Measurements from ENCODE around the gene ADCY3. TPM values are rescaled to one million over a fixed set of nuclear protein-coding genes. Genes with fewer than 3 reads are reported as not detected.

The ADCY3 gene
- total and polyA plus RNA-seq, 2 experiments from 2014 or later = 13.8 to 15.0 TPM

- Histone ChIP-seq H3K9me2 (replicated peaks; ENCODE audit: insufficient read depth) (no peaks in the 10 kb centered on the region), H3K4me1 (ENCODE audit: insufficient read depth) (no peaks in the 10 kb centered on the region), H3K36me3 (replicated peaks; ENCODE audit: insufficient read depth, low read depth) (no peaks in the 10 kb centered on the region), H2AFZ (no peak overlapping the region), H3K4me3 (no peak overlapping the region), H4K20me1 (ENCODE audit: insufficient read depth, poor library complexity, severe bottlenecking) (no peaks in the 10 kb centered on the region), H3K4me2 (no peak overlapping the region), H3K79me2 (no peaks in the 10 kb centered on the region), H3K9me3 (ENCODE audit: low read depth) (no peaks in the 10 kb centered on the region), H3K27ac (no peak overlapping the region), H3K27me3 (no peaks in the 10 kb centered on the region)
- DNase-seq (ENCODE audit: low spot score) = no peak
- no peak for TF ChIP-seq EZH2phosphoT487 (IDR thresholded peaks at IDR 0.05; ENCODE audit: low read depth, severe bottlenecking, unreplicated experiment)
- TF ChIP-seq CTCF (IDR thresholded peaks at IDR 0.05; ENCODE audit: poor library complexity) = no peak
- no peak for TF ChIP-seq EZH2 (IDR thresholded peaks at IDR 0.05; ENCODE audit: borderline replicate concordance)
- 95% methylated on average over 13 of the region's 13 CpGs for WGBS (ENCODE audit: low lambda C conversion rate, missing lambda C conversion rate)
Measured at GRCh38 chr2:24886126-24886501, 33.9 kb downstream of the ADCY3 start.

- no peak overlapping the region for H3K27ac ChIP-seq
- no peak overlapping the region for H3K4me3 ChIP-seq
- H2AFZ ChIP-seq = no peak overlapping the region
- DNase-seq (ENCODE audit: low spot score) = no peak
- no peaks in the 10 kb centered on the region for H3K27me3 ChIP-seq
- no peak overlapping the region for H3K4me2 ChIP-seq
- H3K79me2 ChIP-seq = no peaks in the 10 kb centered on the region
- no peaks in the 10 kb centered on the region for H3K4me1 ChIP-seq (ENCODE audit: insufficient read depth)
- WGBS (ENCODE audit: low lambda C conversion rate, missing lambda C conversion rate) = 86% methylated on average over 11 of the region's 11 CpGs
- no peaks in the 10 kb centered on the region for H3K9me2 ChIP-seq (replicated peaks; ENCODE audit: insufficient read depth)
- H3K9me3 ChIP-seq (ENCODE audit: low read depth) = no peaks in the 10 kb centered on the region
- H3K36me3 ChIP-seq (replicated peaks; ENCODE audit: insufficient read depth, low read depth) = no peaks in the 10 kb centered on the region
- no peak for TF ChIP-seq EZH2phosphoT487 (IDR thresholded peaks at IDR 0.05; ENCODE audit: low read depth, severe bottlenecking, unreplicated experiment)
- TF ChIP-seq CTCF (IDR thresholded peaks at IDR 0.05; ENCODE audit: poor library complexity) = no peak
- no peak for TF ChIP-seq EZH2 (IDR thresholded peaks at IDR 0.05; ENCODE audit: borderline replicate concordance)
- H4K20me1 ChIP-seq (ENCODE audit: insufficient read depth, poor library complexity, severe bottlenecking) = no peaks in the 10 kb centered on the region
Measured at GRCh38 chr2:24885221-24886125, 34.6 kb downstream of the ADCY3 start.

DNA sequence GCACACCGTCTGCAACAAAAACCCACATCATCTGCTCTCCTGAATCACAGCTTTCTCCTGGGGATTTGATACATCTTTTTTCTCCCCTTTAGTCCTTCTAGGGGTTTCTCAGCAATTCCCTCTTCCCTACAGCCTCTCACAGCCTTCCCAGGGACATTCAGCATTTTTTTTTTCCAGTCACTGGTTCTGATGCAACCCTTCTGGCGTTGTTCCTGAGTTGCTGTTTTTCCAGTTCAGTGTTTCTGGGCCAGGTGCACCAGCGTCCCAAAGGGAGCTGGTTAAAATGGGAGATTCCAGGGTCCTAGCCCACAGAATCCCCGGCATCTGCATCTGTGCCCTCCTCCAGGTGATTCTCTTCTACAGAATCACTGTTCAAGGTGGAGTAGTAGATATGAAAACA lies 36.1 kb downstream of the ADCY3 start:
- no peaks in the 10 kb centered on the region for H4K20me1 ChIP-seq (ENCODE audit: insufficient read depth, poor library complexity, severe bottlenecking)
- H3K36me3 ChIP-seq (replicated peaks; ENCODE audit: insufficient read depth, low read depth) = no peaks in the 10 kb centered on the region
- WGBS (ENCODE audit: low lambda C conversion rate, missing lambda C conversion rate) = 88% methylated on average over 4 of the region's 4 CpGs
- H3K4me3 ChIP-seq = no peak overlapping the region
- H3K79me2 ChIP-seq = no peaks in the 10 kb centered on the region
- H3K9me2 ChIP-seq (replicated peaks; ENCODE audit: insufficient read depth) = no peaks in the 10 kb centered on the region
- H3K27me3 ChIP-seq = no peaks in the 10 kb centered on the region
- H3K4me2 ChIP-seq = no peak overlapping the region
- H3K27ac ChIP-seq = no peak overlapping the region
- H2AFZ ChIP-seq = no peak overlapping the region
- H3K4me1 ChIP-seq (ENCODE audit: insufficient read depth) = no peaks in the 10 kb centered on the region
- no peaks in the 10 kb centered on the region for H3K9me3 ChIP-seq (ENCODE audit: low read depth)
- no peak for DNase-seq (ENCODE audit: low spot score)
- TF ChIP-seq CTCF (IDR thresholded peaks at IDR 0.05; ENCODE audit: poor library complexity) (no peak), EZH2phosphoT487 (IDR thresholded peaks at IDR 0.05; ENCODE audit: low read depth, severe bottlenecking, unreplicated experiment) (no peak), EZH2 (IDR thresholded peaks at IDR 0.05; ENCODE audit: borderline replicate concordance) (no peak)
